Neuronal stem cell (in vitro differentiated cells): Measurements from ENCODE around the gene LRP1B.
A peak's percentile ranks its signal among the peaks of the same experiment; 100 is the strongest.

Source experiments
- DNase-seq: peaks from one replicate; pipeline ENCODE4 v3.0.0-alpha.2; 2013; ENCODE audit warnings: low spot score
- H2AFZ ChIP-seq: one replicate; pipeline ENCODE4 v1.6.1; 2013; ENCODE audit warnings: mild to moderate bottlenecking, low read length, inconsistent platforms
- H2AK5ac ChIP-seq: 2 replicates; pipeline ENCODE4 v1.6.1; 2013; ENCODE audit warnings: low read depth, mild to moderate bottlenecking, inconsistent platforms, low read length, moderate library complexity, mixed read lengths
- H2BK120ac ChIP-seq: 2 replicates; pipeline ENCODE4 v1.6.1; 2013; ENCODE audit warnings: low read depth, mild to moderate bottlenecking, inconsistent platforms, low read length, moderate library complexity, mixed read lengths
- H2BK12ac ChIP-seq: one replicate; pipeline ENCODE4 v1.6.1; 2013; ENCODE audit warnings: low read length, inconsistent platforms
- H2BK15ac ChIP-seq: 2 replicates; pipeline ENCODE4 v1.6.1; 2013; ENCODE audit warnings: mild to moderate bottlenecking, low read length, inconsistent platforms, mixed read lengths
- H2BK5ac ChIP-seq: one replicate; pipeline ENCODE4 v1.6.1; 2013; ENCODE audit warnings: inconsistent platforms, mild to moderate bottlenecking, low read length, moderate library complexity
- H3K14ac ChIP-seq: one replicate; pipeline ENCODE4 v1.6.1; 2013; ENCODE audit warnings: low read length, inconsistent platforms
- H3K18ac ChIP-seq: 2 replicates; pipeline ENCODE4 v1.6.1; 2013; ENCODE audit warnings: low read length, inconsistent platforms
- H3K23ac ChIP-seq: 2 replicates; pipeline ENCODE4 v1.6.1; 2013; ENCODE audit warnings: low read depth, mild to moderate bottlenecking, mixed read lengths, low read length, inconsistent platforms; ENCODE audit not compliant: poor library complexity
- H3K27ac ChIP-seq: replicated peaks from 3 replicates; pipeline ENCODE4 v1.5.1; 2013; ENCODE audit warnings: low read length, inconsistent platforms
- H3K27me3 ChIP-seq, 3 experiments: 2 replicates each; pipeline ENCODE4 v1.6.1; 2013; ENCODE audit warnings: low read length in 3 of 3, mild to moderate bottlenecking in 2 of 3, inconsistent platforms in 1 of 3, low read depth in 1 of 3, mixed read lengths in 1 of 3, moderate library complexity in 1 of 3; ENCODE audit not compliant: control insufficient read depth in 3 of 3, insufficient read depth in 3 of 3
- H3K36me3 ChIP-seq, 2 donors: replicated peaks in 1 of 2; 2 replicates each; pipeline ENCODE4 v1.6.1; 2013; ENCODE audit warnings: low read length in 2 of 2; ENCODE audit not compliant: control insufficient read depth in 2 of 2, insufficient read depth in 2 of 2
- H3K4ac ChIP-seq: 2 replicates; pipeline ENCODE4 v1.6.1; 2013; ENCODE audit warnings: inconsistent platforms, mild to moderate bottlenecking, low read length, moderate library complexity
- H3K4me1 ChIP-seq, 2 donors: 1 replicate in 1 of 2; 2 replicates in 1 of 2; pipeline ENCODE4 v1.6.1; 2013; ENCODE audit warnings: low read length in 2 of 2, low read depth in 1 of 2; ENCODE audit not compliant: control insufficient read depth in 2 of 2, insufficient read depth in 1 of 2
- H3K4me2 ChIP-seq: one replicate; pipeline ENCODE4 v1.6.1; 2013; ENCODE audit warnings: mild to moderate bottlenecking, low read length, inconsistent platforms; ENCODE audit not compliant: insufficient read depth, poor library complexity, severe bottlenecking
- H3K4me3 ChIP-seq, 2 donors: 2 replicates each; pipeline ENCODE4 v1.5.1; 2013; ENCODE audit warnings: low read length in 2 of 2, mild to moderate bottlenecking in 2 of 2, inconsistent platforms in 1 of 2, moderate library complexity in 1 of 2
- H3K79me1 ChIP-seq: one replicate; pipeline ENCODE4 v1.6.1; 2013; ENCODE audit warnings: low read depth, mild to moderate bottlenecking, inconsistent platforms, low read length, moderate library complexity
- H3K9ac ChIP-seq: one replicate; pipeline ENCODE4 v1.6.1; 2013; ENCODE audit warnings: mild to moderate bottlenecking, low read depth, low read length, inconsistent platforms; ENCODE audit not compliant: poor library complexity
- H3K9me3 ChIP-seq, 2 donors: replicated peaks in 1 of 2; 2 replicates each; pipeline versions ENCODE3 to v1.6.1; 2013; ENCODE audit warnings: low read length in 2 of 2, mild to moderate bottlenecking in 2 of 2, inconsistent platforms in 1 of 2, low read depth in 1 of 2, mixed read lengths in 1 of 2, moderate library complexity in 1 of 2; ENCODE audit not compliant: control insufficient read depth in 2 of 2, insufficient read depth in 1 of 2
- H4K8ac ChIP-seq: one replicate; pipeline ENCODE4 v1.6.1; 2013; ENCODE audit warnings: low read depth, mild to moderate bottlenecking, inconsistent platforms, low read length, moderate library complexity
- H4K91ac ChIP-seq: one replicate; pipeline ENCODE4 v1.6.1; 2013; ENCODE audit warnings: low read length, low read depth, mild to moderate bottlenecking, inconsistent platforms; ENCODE audit not compliant: poor library complexity
- WGBS, 2 donors: extraction: QIAGEN DNeasy Blood & Tissue Kit; methylation state at CpG; one replicate each; pipeline ENCODE4 v1.1.7; 2013; ENCODE audit warnings: missing lambda C conversion rate in 2 of 2, mixed read lengths in 1 of 2; ENCODE audit not compliant: insufficient read length in 2 of 2, insufficient replicate concordance in 1 of 2; ENCODE audit errors: extremely low coverage in 2 of 2; 5-methylcytosine and 5-hydroxymethylcytosine counted together

Gene LRP1B

GRCh38 chr2:140910683-140911082 lies 1220.1 kb downstream of the LRP1B start:
- Histone ChIP-seq H3K9ac (no peak overlapping the region), H3K9me3 (no peaks in the 10 kb centered on the region), H2BK5ac (no peak overlapping the region), H2AFZ (no peak overlapping the region), H3K14ac (no peak overlapping the region), H3K79me1 (no peaks in the 10 kb centered on the region), H3K27me3 (no peaks in the 10 kb centered on the region), H2BK15ac (no peak overlapping the region), H3K27ac (no peak overlapping the region), H3K4me2 (no peak overlapping the region), H4K8ac (no peak overlapping the region), H3K23ac (no peak overlapping the region), H2BK12ac (no peak overlapping the region), H4K91ac (no peak overlapping the region), H3K18ac (no peak overlapping the region), H3K4ac (no peak overlapping the region), H2BK120ac (no peak overlapping the region), H3K36me3 (no peaks in the 10 kb centered on the region), H2AK5ac (no peak overlapping the region), H3K4me1 (no peaks in the 10 kb centered on the region), H3K4me3 (no peak overlapping the region)
- DNase-seq = no peak

DNA sequence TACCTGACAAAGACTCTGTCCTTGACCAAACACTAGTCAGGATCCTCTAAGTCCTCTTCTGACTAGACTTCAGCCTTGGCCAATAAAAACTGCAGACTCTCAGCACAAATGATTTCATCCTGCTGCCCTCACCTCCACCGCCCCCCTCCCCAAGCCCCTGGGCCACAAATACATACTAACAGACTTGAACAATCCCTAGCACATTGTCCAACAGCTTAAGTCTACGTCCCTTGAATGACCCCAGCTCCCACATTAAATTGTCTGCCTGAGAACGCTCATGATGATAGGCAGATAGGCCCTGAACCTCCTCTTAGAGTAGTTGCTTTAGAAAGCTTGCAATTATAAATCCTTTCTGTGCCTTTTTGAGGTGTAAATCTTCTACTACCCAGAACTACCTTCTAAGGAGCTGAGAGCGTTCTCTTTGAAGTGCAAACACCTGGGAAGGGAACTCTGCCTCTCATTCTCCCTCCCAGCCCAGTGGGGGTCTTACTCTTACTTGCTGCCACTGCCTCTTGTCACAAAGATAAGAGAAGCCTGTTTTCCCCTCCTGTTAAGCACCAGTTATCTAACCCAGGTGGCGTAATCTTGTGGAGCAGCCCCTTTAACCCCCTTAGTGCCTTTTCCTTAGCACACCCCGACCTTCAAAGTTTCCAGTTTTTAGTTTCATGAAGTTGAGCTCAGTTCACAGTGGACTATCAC lies 1225.6 kb downstream of the LRP1B start:
- Histone ChIP-seq H3K4me2 (no peak overlapping the region), H2AFZ (peak overlapping the region; percentile 12), H3K4ac (no peak overlapping the region), H3K27me3 (no peaks in the 10 kb centered on the region), H3K14ac (no peak overlapping the region), H2BK12ac (no peak overlapping the region), H4K91ac (no peak overlapping the region), H3K18ac (no peak overlapping the region), H3K9me3 (no peaks in the 10 kb centered on the region), H2AK5ac (no peak overlapping the region), H3K36me3 (no peaks in the 10 kb centered on the region), H2BK5ac (no peak overlapping the region), H3K27ac (no peak overlapping the region), H2BK120ac (no peak overlapping the region), H3K4me3 (no peak overlapping the region), H3K23ac (no peak overlapping the region), H3K4me1 (peaks cover 0 to 1% of the 10 kb centered on the region in 2 donors), H3K9ac (no peak overlapping the region), H3K79me1 (no peaks in the 10 kb centered on the region), H2BK15ac (no peak overlapping the region), H4K8ac (no peak overlapping the region)
- WGBS, 2 donors = no CpG with 5 or more reads among the region's 6 CpGs
- DNase-seq = peak; percentile 1

- peak overlapping the region; percentile 52 for H3K18ac ChIP-seq
- H4K91ac ChIP-seq = no peak overlapping the region
- H2AK5ac ChIP-seq = no peak overlapping the region
- no peak overlapping the region for H2AFZ ChIP-seq
- no peak overlapping the region for H2BK5ac ChIP-seq
- no peak overlapping the region for H2BK15ac ChIP-seq
- H3K9ac ChIP-seq = no peak overlapping the region
- H3K9me3 ChIP-seq = peaks cover 2 to 4% of the 10 kb centered on the region in 2 donors
- H3K4me2 ChIP-seq = no peak overlapping the region
- H3K4me1 ChIP-seq = no peaks in the 10 kb centered on the region
- peak overlapping the region; percentile 31 for H3K14ac ChIP-seq
- no peak overlapping the region for H2BK12ac ChIP-seq
- H3K79me1 ChIP-seq = no peaks in the 10 kb centered on the region
- no CpG with 5 or more reads among the region's 9 CpGs for WGBS, 2 donors
- H2BK120ac ChIP-seq = no peak overlapping the region
- no peak overlapping the region for H3K4ac ChIP-seq
- no peak overlapping the region for H4K8ac ChIP-seq
- DNase-seq = no peak
- H3K27me3 ChIP-seq = no peaks in the 10 kb centered on the region
- H3K27ac ChIP-seq = no peak overlapping the region
- H3K23ac ChIP-seq = no peak overlapping the region
- H3K36me3 ChIP-seq = no peaks in the 10 kb centered on the region
- no peak overlapping the region for H3K4me3 ChIP-seq
Observed at GRCh38 chr2:140895378-140895777, 1235.4 kb downstream of the LRP1B start.

- Histone ChIP-seq H3K36me3 (no peaks in the 10 kb centered on the region), H2BK120ac (no peak overlapping the region), H2BK15ac (no peak overlapping the region), H3K27ac (no peak overlapping the region), H3K4me2 (no peak overlapping the region), H3K4ac (no peak overlapping the region), H3K9me3 (peaks cover 2 to 4% of the 10 kb centered on the region in 2 donors), H3K23ac (no peak overlapping the region), H2AFZ (no peak overlapping the region), H3K4me1 (no peaks in the 10 kb centered on the region), H2BK12ac (no peak overlapping the region), H3K79me1 (no peaks in the 10 kb centered on the region), H2BK5ac (no peak overlapping the region), H4K91ac (no peak overlapping the region), H3K18ac (no peak overlapping the region), H4K8ac (no peak overlapping the region), H3K4me3 (no peak overlapping the region), H3K9ac (no peak overlapping the region), H3K14ac (no peak overlapping the region), H3K27me3 (no peaks in the 10 kb centered on the region), H2AK5ac (no peak overlapping the region)
- no peak for DNase-seq
- 100% methylated on average over 1 of the region's 4 CpGs; no CpG with 5 or more reads in 1 of the 2 donors for WGBS, 2 donors
Observed at GRCh38 chr2:140893685-140894084, 1237.1 kb downstream of the LRP1B start.
